Spleen (tissue), 11 donors: ENCODE data around the gene ZMYND15. TPM values are rescaled to one million over a fixed set of nuclear protein-coding genes. Genes with fewer than 3 reads are reported as not detected.

Experiments
- DNase-seq: peaks from one replicate; pipeline ENCODE4 v3.0.0-alpha.2; 2020
- H3K27ac ChIP-seq, 8 donors: fragments of 200-600 bp; sonication (generic) in 7 of 8; 1 replicate in 4 of 8; 2 replicates in 4 of 8; pipeline versions ENCODE4 v1.5.0 to v1.8.0; 2016 to 2021; ENCODE audit warnings: inconsistent platforms in 4 of 8, mild to moderate bottlenecking in 4 of 8, moderate library complexity in 1 of 8
- H3K27me3 ChIP-seq, 7 donors: fragments of 200-600 bp; sonication (generic) in 6 of 7; replicated peaks in 1 of 7; 1 replicate in 4 of 7; 2 replicates in 3 of 7; pipeline versions ENCODE4 v1.5.0 to v1.8.0; 2016 to 2021; ENCODE audit warnings: inconsistent platforms in 3 of 7, mild to moderate bottlenecking in 1 of 7
- H3K36me3 ChIP-seq, 6 donors: fragments of 200-600 bp; sonication (generic) in 5 of 6; 1 replicate in 4 of 6; 2 replicates in 2 of 6; pipeline versions ENCODE4 v1.5.0 to v1.8.0; 2016 to 2021; ENCODE audit warnings: inconsistent platforms in 2 of 6
- H3K4me1 ChIP-seq, 6 donors: fragments of 200-600 bp; sonication (generic) in 5 of 6; 1 replicate in 3 of 6; 2 replicates in 3 of 6; pipeline versions ENCODE4 v1.5.0 to v1.8.0; 2016 to 2021; ENCODE audit warnings: inconsistent platforms in 3 of 6
- H3K4me3 ChIP-seq, 8 donors: fragments of 200-600 bp; sonication (generic) in 7 of 8; 1 replicate in 4 of 8; 2 replicates in 4 of 8; pipeline versions ENCODE4 v1.5.0 to v1.8.0; 2016 to 2021; ENCODE audit warnings: inconsistent platforms in 4 of 8, mild to moderate bottlenecking in 4 of 8, moderate library complexity in 2 of 8
- H3K9me3 ChIP-seq, 8 donors: fragments of 200-600 bp; sonication (generic) in 7 of 8; 1 replicate in 4 of 8; 2 replicates in 4 of 8; pipeline versions ENCODE4 v1.5.0 to v1.8.0; 2016 to 2021; ENCODE audit warnings: inconsistent platforms in 4 of 8
- POLR2A ChIP-seq, 3 donors: fragments of 450-650 bp; IDR thresholded peaks; one replicate each; pipeline ENCODE4 v1.5.1; 2017; ENCODE audit warnings: antibody characterized with exemption in 3 of 3, mild to moderate bottlenecking in 1 of 3
- POLR2AphosphoS5 ChIP-seq, 3 donors: sonication (generic); formaldehyde crosslinking; IDR thresholded peaks; one replicate each; pipeline ENCODE4 v1.5.1; 2017; ENCODE audit warnings: antibody characterized with exemption in 3 of 3
- WGBS, 5 donors: extraction: QIAGEN DNeasy Blood & Tissue Kit in 3 of 5; methylation state at CpG; one replicate each; pipeline versions ENCODE4 v1.1.5 to v1.1.7; 2013 to 2018; 5-methylcytosine and 5-hydroxymethylcytosine counted together
- intact Hi-C: fragments of 100-400 bp; cut with DNase I; formaldehyde crosslinking; loops from one replicate; pipeline ENCODE4 v1.15.0; 2023; ENCODE audit warnings: low total_unique reads
- polyA plus RNA-seq, 3 donors: library from polyadenylated mRNA; stranded (reverse); fragments of 200-250 nt; gene quantifications; one replicate each; pipeline ENCODE4 v1.2.1, GENCODE V29; 2013
- total RNA-seq, 7 donors: library from RNA; depleted of rRNA in 3 of 7; stranded (reverse); fragments of >200 nt in 3 of 7; fragmentation: NEBNext Ultra II Directional in 4 of 7; extraction: Animal tissue kit (Norgen Biotek cat#: 25700) in 4 of 7; gene quantifications; one replicate each; pipeline versions ENCODE4 v1.1.0 to v1.2.1, GENCODE V29; 2016 to 2021
- TF ChIP-seq, protein P1 (sequence below), 11 experiments: fragments of 200-600 bp in 7 of 11; fragments of 450-650 bp in 4 of 11; sonication (generic) in 4 of 11; IDR thresholded peaks in 8 of 11; conservative IDR thresholded peaks in 3 of 11; 1 replicate in 7 of 11; 2 replicates in 4 of 11; pipeline versions ENCODE4 v1.4.0 to v1.8.0; 2016 to 2021; ENCODE audit warnings: antibody characterized with exemption in 11 of 11, inconsistent platforms in 4 of 11, mild to moderate bottlenecking in 1 of 11
- donor health status: healthy with polysubstance abuse.
- donor health status: DM: no; HTN: no; CAD: no; lungs with moderate emphysema.
- donor health status: DM: no; HTN: no; CAD: no.
- donor health status: Bipolar disorder and iron deficiency.
- donor health status: healthy.
- donor health status: DM: no; HTN: no; CAD: no.
- donor health status: DM: yes; HTN: yes; CAD: no.

The ZMYND15 gene
- total and polyA plus RNA-seq, 10 donors = 1.8 to 11.5 (median 4.1) TPM

DNA sequence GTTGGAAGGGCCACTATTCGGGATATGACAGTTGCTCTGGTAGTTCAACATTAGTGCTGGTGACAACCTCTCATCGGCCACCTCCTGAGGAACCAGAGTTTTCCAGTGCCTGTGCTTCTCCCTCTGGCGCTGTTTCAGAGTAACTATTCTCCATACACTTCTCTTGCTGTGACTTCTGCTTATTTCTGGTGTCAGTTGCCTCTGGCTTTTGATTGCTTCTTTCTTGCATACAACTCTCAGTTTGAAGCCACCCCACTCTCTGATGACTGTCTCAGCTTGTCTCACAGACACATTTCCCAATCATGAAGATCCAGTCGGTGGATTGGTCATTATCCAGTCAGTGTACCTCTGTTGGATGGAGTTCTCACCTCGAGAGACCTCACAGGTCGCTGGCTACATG, 28.7 kb downstream of the ZMYND15 start:
- Histone ChIP-seq H3K9me3 (no peaks in the 10 kb centered on the region), H3K4me1 (peaks cover 0 to 37% (median 9%) of the 10 kb centered on the region in 6 donors), H3K27me3 (peaks cover 0 to 4% (median 0%) of the 10 kb centered on the region in 7 donors), H3K27ac (peak overlapping the region in 3 of 8 donors; percentile 52 to 87 (median 62)), H3K4me3 (no peak overlapping the region), H3K36me3 (no peaks in the 10 kb centered on the region)
- peak in 1 of 3 donors; percentile 45 for TF ChIP-seq POLR2AphosphoS5 (IDR thresholded peaks at IDR 0.05)
- TF ChIP-seq POLR2A (IDR thresholded peaks at IDR 0.05) = no peak
- TF ChIP-seq, protein P1, sequence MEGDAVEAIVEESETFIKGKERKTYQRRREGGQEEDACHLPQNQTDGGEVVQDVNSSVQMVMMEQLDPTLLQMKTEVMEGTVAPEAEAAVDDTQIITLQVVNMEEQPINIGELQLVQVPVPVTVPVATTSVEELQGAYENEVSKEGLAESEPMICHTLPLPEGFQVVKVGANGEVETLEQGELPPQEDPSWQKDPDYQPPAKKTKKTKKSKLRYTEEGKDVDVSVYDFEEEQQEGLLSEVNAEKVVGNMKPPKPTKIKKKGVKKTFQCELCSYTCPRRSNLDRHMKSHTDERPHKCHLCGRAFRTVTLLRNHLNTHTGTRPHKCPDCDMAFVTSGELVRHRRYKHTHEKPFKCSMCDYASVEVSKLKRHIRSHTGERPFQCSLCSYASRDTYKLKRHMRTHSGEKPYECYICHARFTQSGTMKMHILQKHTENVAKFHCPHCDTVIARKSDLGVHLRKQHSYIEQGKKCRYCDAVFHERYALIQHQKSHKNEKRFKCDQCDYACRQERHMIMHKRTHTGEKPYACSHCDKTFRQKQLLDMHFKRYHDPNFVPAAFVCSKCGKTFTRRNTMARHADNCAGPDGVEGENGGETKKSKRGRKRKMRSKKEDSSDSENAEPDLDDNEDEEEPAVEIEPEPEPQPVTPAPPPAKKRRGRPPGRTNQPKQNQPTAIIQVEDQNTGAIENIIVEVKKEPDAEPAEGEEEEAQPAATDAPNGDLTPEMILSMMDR (IDR thresholded peaks at IDR 0.05 in 8 of 11, conservative IDR thresholded peaks at IDR 0.05 in 3 of 11) = no peak
- no peak for DNase-seq
- 74 to 86% (median 79%) methylated on average over 6 of the region's 6 CpGs for WGBS, 5 donors
- intact Hi-C loops = no loop called here

DNA sequence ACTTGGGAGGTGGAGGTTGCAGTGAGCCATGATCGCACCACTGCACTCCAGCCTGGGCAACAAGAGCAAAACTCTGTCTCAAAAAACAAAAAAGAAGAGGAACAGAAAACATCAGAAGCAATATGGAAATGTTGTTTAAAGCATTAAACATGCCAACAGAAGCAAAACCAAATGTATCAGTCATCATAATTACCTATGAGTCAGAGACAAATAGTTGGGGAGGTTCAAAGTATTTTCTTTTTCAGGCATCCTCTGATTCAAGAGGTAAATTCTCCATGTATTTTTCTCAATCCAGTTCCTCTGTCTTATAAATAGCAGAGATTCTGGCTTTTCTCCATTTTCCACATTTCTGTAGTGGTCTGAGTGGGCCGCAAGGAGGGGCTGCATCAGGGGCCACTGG, 30.0 kb downstream of the ZMYND15 start:
- WGBS, 5 donors = 91 to 98% (median 97%) methylated on average over 2 of the region's 2 CpGs
- H3K4me3 ChIP-seq = no peak overlapping the region
- H3K27ac ChIP-seq = no peak overlapping the region
- intact Hi-C loops = no loop called here
- no peak for DNase-seq
- H3K4me1 ChIP-seq = peaks cover 0 to 30% (median 7%) of the 10 kb centered on the region in 6 donors
- TF ChIP-seq POLR2AphosphoS5 (IDR thresholded peaks at IDR 0.05) (no peak), POLR2A (IDR thresholded peaks at IDR 0.05) (no peak)
- TF ChIP-seq, protein P1 (IDR thresholded peaks at IDR 0.05 in 8 of 11, conservative IDR thresholded peaks at IDR 0.05 in 3 of 11) = no peak
- H3K9me3 ChIP-seq = no peaks in the 10 kb centered on the region
- H3K27me3 ChIP-seq = peaks cover 0 to 4% (median 0%) of the 10 kb centered on the region in 7 donors
- no peaks in the 10 kb centered on the region for H3K36me3 ChIP-seq

DNA sequence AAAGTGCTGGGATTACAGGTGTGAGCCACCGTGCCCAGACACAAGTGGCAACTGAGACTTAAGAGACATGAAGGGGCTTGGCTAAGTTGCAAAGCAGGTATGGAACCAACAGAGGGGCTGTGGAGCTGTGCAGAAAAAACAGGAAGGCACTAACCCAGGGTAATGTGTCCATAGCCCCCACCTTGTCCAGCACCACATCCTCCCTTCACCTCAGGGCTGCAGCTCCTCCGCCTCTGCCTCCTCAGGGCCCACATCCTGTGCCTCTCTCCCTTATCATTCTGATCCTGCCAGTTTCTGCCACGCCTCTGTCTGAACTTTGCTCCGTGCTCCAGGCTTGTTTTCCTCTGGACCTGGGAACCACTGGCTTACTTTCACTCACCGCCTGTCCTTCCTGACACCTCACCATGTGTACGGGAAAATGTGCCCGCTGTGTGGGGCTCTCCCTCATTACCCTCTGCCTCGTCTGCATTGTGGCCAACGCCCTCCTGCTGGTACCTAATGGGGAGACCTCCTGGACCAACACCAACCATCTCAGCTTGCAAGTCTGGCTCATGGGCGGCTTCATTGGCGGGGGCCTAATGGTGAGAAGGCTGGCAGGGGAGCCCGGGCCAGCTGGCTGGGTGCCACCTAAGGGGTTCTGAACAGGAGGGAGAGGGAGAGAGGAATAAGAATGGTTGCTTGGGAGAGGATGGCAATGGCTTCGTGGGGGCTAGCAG, 32.0 kb downstream of the ZMYND15 start, which contains the start of gene TM4SF5:
TSS of gene TM4SF5 (plus strand) at position 368 of the 716 bp plus-strand sequence. CDS start at position 405, 37 bp downstream.
- Histone ChIP-seq H3K4me1 (peaks cover 0 to 14% (median 5%) of the 10 kb centered on the region in 6 donors), H3K36me3 (no peaks in the 10 kb centered on the region), H3K9me3 (no peaks in the 10 kb centered on the region), H3K4me3 (no peak within 1 kb of the TSS), H3K27me3 (peaks cover 0 to 4% (median 0%) of the 10 kb centered on the region in 7 donors), H3K27ac (peak within 1 kb of the TSS in 3 of 8 donors; percentile 13 to 40 (median 36))
- intact Hi-C loops = no loop called here
- TF ChIP-seq POLR2A (IDR thresholded peaks at IDR 0.05) = no peak
- TF ChIP-seq POLR2AphosphoS5 (IDR thresholded peaks at IDR 0.05) = no peak
- TF ChIP-seq, protein P1 (IDR thresholded peaks at IDR 0.05 in 8 of 11, conservative IDR thresholded peaks at IDR 0.05 in 3 of 11) = no peak
- 55 to 64% (median 63%) methylated on average over 13 of the region's 13 CpGs for WGBS, 5 donors
- DNase-seq = no peak

DNA sequence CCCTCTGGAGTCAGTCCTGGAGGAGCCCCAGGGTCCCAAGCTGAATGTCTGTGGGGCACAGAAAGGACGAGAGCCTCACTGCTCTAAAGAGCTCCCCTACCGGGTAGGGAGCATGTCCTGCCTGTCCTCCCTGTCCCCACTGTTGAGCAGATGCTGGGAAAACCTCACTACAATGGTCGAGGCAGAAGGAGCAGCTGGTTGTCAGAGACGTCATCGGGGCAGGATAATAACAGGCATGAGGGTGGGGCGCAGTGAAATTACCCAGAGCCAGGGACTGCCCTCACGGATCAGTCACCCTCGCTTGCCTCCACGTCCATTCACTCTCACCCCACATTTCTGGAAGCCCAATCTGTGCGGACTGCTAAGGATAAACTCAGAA, 32.6 kb downstream of the ZMYND15 start:
- Histone ChIP-seq H3K36me3 (no peaks in the 10 kb centered on the region), H3K4me1 (peaks cover 0 to 14% (median 5%) of the 10 kb centered on the region in 6 donors), H3K27me3 (peaks cover 0 to 4% (median 0%) of the 10 kb centered on the region in 7 donors), H3K27ac (no peak overlapping the region), H3K9me3 (no peaks in the 10 kb centered on the region), H3K4me3 (no peak overlapping the region)
- TF ChIP-seq POLR2A (IDR thresholded peaks at IDR 0.05) = no peak
- no peak for TF ChIP-seq POLR2AphosphoS5 (IDR thresholded peaks at IDR 0.05)
- no peak for DNase-seq
- 79 to 82% (median 82%) methylated on average over 10 of the region's 10 CpGs for WGBS, 5 donors
- intact Hi-C loops = no loop called here
